IPS-20b (cell line): ENCODE measurements around the gene SLC12A7.

Source experiments
- H3K27ac ChIP-seq: one replicate; pipeline ENCODE4 v1.5.1; 2013; ENCODE audit warnings: low read length
- H3K27me3 ChIP-seq: 2 replicates; pipeline ENCODE4 v1.6.1; 2013; ENCODE audit warnings: mild to moderate bottlenecking, low read length, inconsistent platforms; ENCODE audit not compliant: insufficient read depth
- H3K36me3 ChIP-seq: 2 replicates; pipeline ENCODE4 v1.6.1; 2013; ENCODE audit warnings: low read depth, mild to moderate bottlenecking, inconsistent platforms, low read length, moderate library complexity; ENCODE audit not compliant: insufficient read depth
- H3K4me1 ChIP-seq: 2 replicates; pipeline ENCODE4 v1.6.1; 2013; ENCODE audit warnings: mild to moderate bottlenecking, control low read depth, inconsistent platforms, low read length, moderate library complexity; ENCODE audit not compliant: insufficient read depth
- H3K4me3 ChIP-seq: 2 replicates; pipeline ENCODE4 v1.5.1; 2013; ENCODE audit warnings: mild to moderate bottlenecking, low read length, inconsistent platforms
- H3K9ac ChIP-seq: 2 replicates; pipeline ENCODE4 v1.6.1; 2013; ENCODE audit warnings: low read depth, mild to moderate bottlenecking, inconsistent platforms, low read length, moderate library complexity
- H3K9me3 ChIP-seq: 2 replicates; pipeline ENCODE4 v1.6.1; 2013; ENCODE audit warnings: mild to moderate bottlenecking, low read depth, low read length, inconsistent platforms; ENCODE audit not compliant: insufficient read depth

SLC12A7 gene

DNA sequence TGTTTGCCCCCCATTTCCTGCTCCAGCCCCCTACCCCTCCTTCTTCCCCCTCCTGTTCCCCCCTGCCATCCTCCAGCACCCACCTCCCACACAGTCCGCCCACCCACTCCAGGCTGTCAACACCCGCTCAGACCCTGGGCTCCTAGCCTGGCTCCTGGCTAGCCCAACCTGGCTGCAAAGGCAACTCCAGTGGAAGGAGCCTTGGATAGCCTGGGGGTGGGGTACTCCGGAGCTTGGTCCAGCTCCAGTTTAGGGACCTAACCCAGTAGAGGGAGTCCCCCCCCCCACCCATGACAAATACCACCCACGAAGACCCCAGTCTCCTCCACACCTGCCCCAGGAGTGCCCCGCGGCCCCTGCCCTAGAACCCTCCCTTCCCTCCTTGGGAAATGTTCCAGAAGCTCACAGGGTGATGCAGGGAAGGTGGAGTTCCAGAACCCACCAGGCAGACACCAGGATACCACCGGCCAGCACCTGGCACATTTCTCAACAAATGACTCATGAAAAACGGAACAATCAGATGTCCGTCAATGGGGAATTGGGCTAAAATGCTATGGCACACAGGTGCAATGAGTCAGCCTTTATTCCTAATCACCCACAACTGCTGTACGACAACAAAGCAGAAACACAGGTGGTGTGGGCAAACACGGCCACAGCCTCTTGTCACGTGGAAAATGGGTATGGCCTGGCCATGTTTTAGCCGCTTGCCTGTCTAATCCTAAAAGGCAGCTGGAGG lies 901 bp upstream of the SLC12A7 start:
- Histone ChIP-seq H3K9ac (no peak overlapping the region), H3K27me3 (no peaks in the 10 kb centered on the region), H3K4me1 (no peaks in the 10 kb centered on the region; the same call in 1 of the 2 replicates), H3K4me3 (no peak overlapping the region), H3K9me3 (no peaks in the 10 kb centered on the region), H3K36me3 (peaks cover 5% of the 10 kb centered on the region), H3K27ac (no peak overlapping the region)

DNA sequence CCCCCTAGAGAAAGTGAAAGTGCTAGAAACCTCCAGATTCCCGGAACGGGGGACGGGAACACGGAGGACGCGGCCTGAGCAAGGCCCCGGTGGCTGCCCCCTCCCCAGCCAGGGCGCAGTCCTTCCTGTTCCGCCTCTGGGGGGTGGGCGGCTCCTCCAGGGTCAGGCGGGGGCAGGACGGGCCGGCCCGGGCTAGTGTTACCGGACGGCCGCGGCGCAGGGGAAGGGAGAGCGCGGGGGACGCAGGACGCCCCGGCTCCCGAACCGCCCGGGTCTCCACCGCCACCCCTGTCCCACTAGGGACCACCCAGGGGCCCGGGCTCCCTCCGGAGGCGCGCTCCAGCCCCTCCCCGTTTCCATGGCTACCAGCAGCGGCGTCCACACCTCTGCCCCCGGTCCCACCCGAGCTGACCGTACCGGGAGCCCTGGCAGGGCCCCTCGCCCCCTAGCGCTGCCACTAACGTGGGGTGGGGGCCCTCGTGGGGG lies 579 bp downstream of the SLC12A7 start:
- Histone ChIP-seq H3K4me3 (peak overlapping the region; percentile 77; the same call in 1 of the 2 replicates), H3K9me3 (no peaks in the 10 kb centered on the region), H3K27me3 (no peaks in the 10 kb centered on the region), H3K9ac (peak overlapping the region; percentile 72; the same call in 1 of the 2 replicates), H3K4me1 (peaks cover 13% of the 10 kb centered on the region; the same call in 1 of the 2 replicates), H3K36me3 (peaks cover 5% of the 10 kb centered on the region), H3K27ac (no peak overlapping the region)

DNA sequence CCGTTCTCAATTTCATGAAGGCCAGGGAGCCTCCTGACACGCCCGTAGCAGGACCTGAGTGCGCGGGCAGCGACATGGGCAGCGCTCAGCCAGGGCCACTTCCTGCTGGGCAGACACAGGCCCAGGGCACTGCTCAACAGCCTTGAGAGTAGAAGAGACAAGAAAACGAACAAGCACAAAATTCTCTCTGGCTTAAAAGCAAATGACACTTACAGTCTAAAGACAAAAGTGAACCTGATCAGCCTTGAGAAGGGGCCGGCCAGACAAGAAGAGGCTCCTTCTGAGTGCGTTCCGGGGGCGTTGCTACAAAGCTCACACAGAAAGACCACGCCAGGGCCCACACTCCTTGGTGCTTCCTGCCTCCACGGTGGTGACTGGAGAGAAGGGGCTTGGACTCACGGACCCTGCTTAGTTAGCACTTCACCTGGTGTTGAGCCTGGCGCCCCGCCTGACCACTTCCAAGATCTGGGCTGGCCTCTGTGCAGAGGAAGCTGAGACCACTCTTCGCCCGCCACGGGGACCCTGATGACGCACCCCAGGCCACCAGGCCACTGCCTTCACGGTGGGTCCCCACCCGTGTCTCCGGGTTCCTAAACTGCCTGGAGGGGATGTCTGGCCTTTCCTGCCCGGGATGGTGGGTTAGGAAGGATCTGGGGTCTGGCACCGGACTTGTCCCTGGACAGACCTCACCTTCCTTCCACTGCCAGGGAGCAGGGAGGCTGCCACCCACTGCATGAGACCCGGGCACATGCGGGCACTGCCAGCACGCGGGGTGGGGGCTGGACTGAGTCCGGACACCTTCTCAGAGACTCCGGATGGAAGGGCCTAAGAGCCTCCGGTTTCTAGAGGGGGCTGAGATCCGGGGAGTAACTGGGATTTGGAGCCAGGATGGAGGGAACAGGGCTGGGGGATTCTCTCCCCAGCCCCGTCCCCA lies 1.3 kb downstream of the SLC12A7 start:
- Histone ChIP-seq H3K27me3 (no peaks in the 10 kb centered on the region), H3K4me3 (peak overlapping the region; percentile 77; the same call in 1 of the 2 replicates), H3K9ac (peak overlapping the region; percentile 72; the same call in 1 of the 2 replicates), H3K27ac (no peak overlapping the region), H3K9me3 (no peaks in the 10 kb centered on the region), H3K36me3 (peaks cover 5% of the 10 kb centered on the region), H3K4me1 (peaks cover 17% of the 10 kb centered on the region; the same call in 1 of the 2 replicates)

DNA sequence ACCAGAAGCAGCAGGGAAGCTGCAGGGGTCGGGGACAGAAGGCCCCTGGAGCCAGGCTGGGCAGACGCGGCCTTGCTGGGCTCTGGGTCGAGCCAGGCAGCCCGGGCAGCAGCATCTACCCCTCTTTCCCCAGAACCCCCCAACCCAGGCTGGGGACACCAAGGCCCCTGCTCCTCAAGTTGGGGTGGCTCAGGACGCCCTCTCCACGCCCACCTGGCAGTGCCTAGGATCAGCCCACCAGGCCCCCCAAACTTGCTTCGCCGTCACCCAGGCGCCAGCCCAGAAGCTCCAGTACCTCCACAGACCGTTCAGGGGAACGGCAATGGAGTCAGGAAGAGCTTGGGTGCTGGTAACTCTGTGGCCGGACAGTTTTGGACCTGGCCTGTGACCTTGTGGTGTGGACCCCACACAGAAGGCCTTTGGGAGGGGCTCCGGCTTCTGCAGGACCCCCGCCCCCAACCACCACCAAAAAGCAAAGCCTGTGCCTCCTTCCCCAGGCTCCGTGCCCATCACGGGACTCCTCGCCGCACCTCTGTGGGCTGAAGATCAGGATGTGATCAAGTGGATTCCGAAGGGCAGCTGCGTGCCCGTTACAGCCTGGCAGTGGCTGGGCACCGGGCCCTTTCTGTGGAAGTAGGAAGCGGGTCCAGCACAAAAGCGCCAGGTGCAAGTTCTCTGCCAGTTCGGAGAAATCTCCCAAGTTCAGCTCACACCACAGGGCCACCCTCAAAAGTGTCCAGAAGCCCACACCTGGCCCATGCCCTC lies 2.1 kb downstream of the SLC12A7 start:
- Histone ChIP-seq H3K4me3 (no peak overlapping the region; the same call in 1 of the 2 replicates), H3K27ac (no peak overlapping the region), H3K36me3 (peaks cover 5% of the 10 kb centered on the region), H3K9ac (no peak overlapping the region), H3K27me3 (no peaks in the 10 kb centered on the region), H3K4me1 (peaks cover 17% of the 10 kb centered on the region; the same call in 1 of the 2 replicates), H3K9me3 (no peaks in the 10 kb centered on the region)

DNA sequence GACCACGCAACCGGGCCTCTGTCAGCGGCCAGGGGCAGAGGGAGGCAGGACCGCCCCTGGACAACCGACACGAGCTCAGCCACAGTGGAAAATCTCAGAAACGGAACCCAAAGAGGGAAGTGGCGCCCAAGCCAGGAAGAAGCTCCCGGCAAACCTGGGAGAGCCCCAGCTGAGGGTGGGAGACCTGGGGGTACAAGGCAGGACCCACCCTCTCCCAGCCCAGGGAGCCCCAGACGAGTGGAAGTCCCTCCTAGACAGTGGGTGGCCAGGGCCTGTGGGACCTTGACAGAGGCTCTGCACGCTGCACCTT lies 3.0 kb downstream of the SLC12A7 start:
- H3K36me3 ChIP-seq = peaks cover 5% of the 10 kb centered on the region
- H3K9ac ChIP-seq = no peak overlapping the region
- H3K27ac ChIP-seq = no peak overlapping the region
- H3K27me3 ChIP-seq = no peaks in the 10 kb centered on the region
- no peak overlapping the region for H3K4me3 ChIP-seq
- H3K4me1 ChIP-seq = peaks cover 17% of the 10 kb centered on the region; the same call in 1 of the 2 replicates
- H3K9me3 ChIP-seq = no peaks in the 10 kb centered on the region

DNA sequence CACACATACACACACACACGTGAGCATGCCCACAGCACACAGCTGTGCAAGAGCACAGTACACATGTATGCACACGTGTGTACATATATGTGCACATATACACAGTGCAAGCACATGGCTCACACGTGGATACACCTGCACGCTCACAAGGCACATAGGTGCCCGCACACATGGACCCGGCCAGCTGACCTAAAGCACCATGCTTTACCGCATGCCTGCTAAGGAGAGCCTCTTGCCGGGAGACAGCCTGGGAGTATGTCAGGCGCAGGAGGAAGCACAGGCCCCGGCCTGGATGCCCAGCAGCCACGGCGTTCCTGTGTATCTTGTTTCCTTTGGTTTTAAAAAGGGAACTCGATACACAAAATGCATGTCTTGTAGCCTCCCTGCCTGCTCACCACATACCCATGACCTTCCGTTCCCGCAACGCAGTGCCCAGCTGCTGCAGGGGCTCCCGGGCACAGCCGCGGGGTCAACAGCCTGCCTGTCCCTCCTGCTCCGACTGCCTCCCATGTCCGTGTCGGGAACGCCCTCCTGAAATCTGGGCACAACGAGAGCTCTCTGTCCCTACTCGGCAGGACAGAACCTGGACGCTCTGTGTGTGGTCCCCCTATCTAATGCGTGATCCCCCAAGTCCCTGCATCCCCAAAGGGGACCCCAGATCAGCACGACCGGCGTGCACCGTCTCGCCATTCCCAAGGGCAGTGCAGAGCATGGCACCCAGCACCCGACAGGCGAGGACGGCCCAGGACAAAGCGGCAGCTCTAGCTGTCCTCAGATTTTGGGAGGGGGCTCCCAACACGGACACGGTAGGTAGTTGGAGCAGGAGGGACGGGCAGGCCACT lies 3.6 kb downstream of the SLC12A7 start:
- no peaks in the 10 kb centered on the region for H3K9me3 ChIP-seq
- no peaks in the 10 kb centered on the region for H3K27me3 ChIP-seq
- peaks cover 17% of the 10 kb centered on the region; the same call in 1 of the 2 replicates for H3K4me1 ChIP-seq
- peaks cover 5% of the 10 kb centered on the region for H3K36me3 ChIP-seq
- no peak overlapping the region for H3K4me3 ChIP-seq
- H3K9ac ChIP-seq = no peak overlapping the region
- H3K27ac ChIP-seq = peak overlapping the region; percentile 85

DNA sequence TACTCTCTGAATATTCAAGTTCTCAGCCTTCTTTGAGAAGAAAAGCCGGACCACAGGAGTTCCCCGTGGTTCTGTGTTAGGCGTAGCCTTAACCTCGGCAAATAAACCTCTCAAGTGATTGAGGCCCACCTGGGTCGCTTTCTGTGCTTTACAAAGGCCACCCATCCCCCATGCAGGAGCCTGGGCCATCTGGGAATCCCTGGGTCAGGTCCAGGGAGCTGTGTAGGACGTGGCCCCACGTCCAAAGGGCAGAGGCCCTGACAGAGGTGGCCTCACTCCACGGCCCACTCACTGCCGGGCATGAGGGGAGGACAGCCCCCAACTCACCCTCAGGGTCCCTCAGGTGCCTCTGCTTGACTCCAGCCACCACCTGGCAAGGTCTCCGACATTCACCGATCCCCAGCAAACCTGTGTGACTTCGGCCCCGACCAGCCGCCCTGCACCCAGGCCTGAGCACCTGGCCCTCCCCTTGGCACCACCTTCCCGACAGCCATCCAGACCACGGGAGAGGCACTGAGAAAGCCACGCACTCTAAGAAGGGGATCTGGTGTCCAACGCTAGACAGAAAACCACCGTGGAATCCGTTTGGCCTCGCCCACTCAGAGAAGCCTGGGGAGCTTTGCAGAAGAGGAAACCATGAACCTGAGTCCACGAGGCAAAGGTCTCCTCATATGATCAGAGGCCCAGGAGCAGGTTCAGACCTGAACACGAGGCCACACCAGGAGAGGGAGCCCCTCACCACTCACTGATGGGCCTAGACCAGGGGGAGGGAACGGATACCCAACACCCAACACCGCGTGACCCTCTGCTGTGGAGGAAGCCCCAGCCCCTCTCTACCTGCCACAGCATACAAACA lies 4.5 kb downstream of the SLC12A7 start:
- Histone ChIP-seq H3K27ac (peak overlapping the region; percentile 90), H3K27me3 (no peaks in the 10 kb centered on the region), H3K36me3 (peaks cover 5% of the 10 kb centered on the region), H3K4me1 (peaks cover 17% of the 10 kb centered on the region; the same call in 1 of the 2 replicates), H3K9ac (peak overlapping the region; percentile 63), H3K9me3 (no peaks in the 10 kb centered on the region), H3K4me3 (peak overlapping the region; percentile 34; the same call in 1 of the 2 replicates)

DNA sequence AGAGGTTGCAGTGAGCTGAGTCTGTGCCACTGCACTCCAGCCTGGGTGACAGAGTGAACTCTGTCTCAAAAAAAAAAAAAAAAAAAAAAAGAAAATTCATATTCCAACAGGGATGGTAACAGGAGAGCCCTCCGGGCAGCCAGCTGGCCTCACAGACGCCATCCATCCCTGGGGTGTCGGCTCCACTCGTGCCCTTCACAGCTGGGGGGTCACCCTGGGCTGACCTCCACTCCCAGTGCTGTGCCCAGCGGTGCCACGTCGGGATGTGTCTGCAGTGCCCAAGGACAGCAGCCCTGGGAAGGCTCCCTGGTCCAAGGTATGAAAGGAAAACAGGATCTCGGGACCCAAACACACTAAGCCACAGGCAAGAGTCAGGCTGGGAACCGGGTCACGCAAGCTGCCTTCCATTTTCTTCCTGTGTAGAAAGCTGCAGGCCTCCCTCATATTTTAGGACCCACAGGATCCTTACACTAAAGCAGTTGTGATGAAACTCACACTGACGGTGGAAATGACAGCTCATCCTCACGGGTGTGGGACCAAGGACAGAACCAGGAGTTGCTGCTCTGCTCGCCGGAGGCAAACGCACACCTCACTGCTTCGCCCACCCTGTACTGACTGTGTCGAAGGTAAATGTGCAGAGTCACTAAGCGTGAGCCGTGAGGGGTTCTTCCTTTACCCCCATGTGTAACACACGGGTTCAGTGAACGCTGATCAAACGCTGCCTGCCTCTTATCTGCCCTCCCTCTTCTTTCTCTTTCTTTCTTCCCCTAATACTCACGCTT lies 5.3 kb downstream of the SLC12A7 start:
- H3K27me3 ChIP-seq = no peaks in the 10 kb centered on the region
- H3K9ac ChIP-seq = peak overlapping the region; percentile 63
- peaks cover 25% of the 10 kb centered on the region; the same call in 1 of the 2 replicates for H3K4me1 ChIP-seq
- H3K4me3 ChIP-seq = peak overlapping the region; percentile 34; the same call in 1 of the 2 replicates
- H3K27ac ChIP-seq = peak overlapping the region; percentile 90
- peaks cover 5% of the 10 kb centered on the region for H3K36me3 ChIP-seq
- no peaks in the 10 kb centered on the region for H3K9me3 ChIP-seq

DNA sequence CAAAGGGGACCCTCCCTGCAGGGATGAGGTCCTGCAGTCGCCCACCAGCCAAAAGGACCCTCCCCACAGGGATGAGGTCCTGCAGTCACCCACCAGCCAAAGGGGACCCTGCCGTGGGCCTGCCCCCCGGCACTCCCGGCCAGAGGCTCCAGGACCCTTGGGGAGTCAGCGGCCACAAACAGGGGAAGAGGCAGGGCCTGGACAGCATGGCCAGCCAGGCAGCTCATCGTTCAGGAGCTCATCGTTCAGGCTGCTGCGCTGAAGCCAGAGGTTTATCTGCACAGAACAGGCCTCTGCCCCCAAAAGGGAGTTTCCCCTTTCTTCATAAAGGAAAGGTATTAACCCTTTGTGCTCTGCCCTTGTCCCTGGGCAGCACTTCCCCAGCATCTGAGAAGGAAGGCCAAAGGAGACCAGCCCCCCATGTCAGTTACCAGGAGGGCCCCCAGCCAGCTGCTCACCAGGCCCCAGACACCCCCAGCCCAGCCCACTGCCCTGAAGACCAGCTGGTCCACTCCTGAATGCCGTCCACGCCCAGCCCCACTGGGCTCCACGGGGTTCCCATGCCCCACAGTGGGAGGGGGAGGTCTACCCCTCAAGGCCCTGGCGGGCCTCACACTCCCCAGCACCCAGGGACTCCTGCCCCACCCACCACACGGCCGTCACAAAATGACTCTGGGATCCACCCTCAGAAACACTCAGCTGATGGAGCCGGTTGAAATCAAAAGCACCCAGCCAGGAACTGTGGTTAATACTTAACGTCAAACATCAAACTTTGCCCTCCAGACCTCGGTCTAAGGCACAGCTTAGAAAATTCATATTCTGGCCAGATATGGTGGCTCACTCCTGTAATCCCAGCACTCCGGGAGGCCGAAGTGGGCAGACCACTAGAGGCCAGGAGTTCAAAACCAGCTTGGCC lies 6.3 kb downstream of the SLC12A7 start:
- H3K36me3 ChIP-seq = peaks cover 5% of the 10 kb centered on the region
- no peak overlapping the region for H3K4me3 ChIP-seq
- H3K9me3 ChIP-seq = no peaks in the 10 kb centered on the region
- H3K27ac ChIP-seq = no peak overlapping the region
- H3K4me1 ChIP-seq = peaks cover 25% of the 10 kb centered on the region; the same call in 1 of the 2 replicates
- H3K27me3 ChIP-seq = no peaks in the 10 kb centered on the region
- H3K9ac ChIP-seq = no peak overlapping the region
